ENCODE results near the gene LPAR1.
"Not testable (repeated sequence)": the region's sequence is repeated elsewhere in the genome, so short reads cannot be mapped to it uniquely, and the experiment has no call there.

The LPAR1 gene

DNA sequence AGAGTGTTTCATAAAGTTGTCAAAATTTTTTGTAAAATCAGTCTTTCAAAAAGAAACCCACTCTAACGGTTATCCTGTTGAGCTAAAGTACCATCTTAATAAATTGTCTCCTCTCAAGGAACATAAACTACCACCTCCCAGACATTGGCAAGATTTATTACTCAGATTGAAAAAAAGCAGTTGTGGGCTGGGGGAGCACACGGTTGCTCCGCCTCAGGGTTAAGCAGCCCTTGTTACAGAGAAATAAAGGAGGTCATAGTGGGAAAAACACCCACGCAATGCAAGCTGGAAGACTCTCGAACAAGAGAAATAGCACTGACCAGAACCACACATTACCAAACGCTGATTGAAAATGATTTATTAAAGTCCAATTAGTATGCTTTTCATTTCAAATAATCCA lies 165.3 kb downstream of the LPAR1 start:
- no peak for DNase-seq (ENCODE audit: low spot score)

- no peak for DNase-seq (ENCODE audit: low spot score)
Observed at GRCh38 chr9:110871736-110872135, 166.5 kb downstream of the LPAR1 start.

DNA sequence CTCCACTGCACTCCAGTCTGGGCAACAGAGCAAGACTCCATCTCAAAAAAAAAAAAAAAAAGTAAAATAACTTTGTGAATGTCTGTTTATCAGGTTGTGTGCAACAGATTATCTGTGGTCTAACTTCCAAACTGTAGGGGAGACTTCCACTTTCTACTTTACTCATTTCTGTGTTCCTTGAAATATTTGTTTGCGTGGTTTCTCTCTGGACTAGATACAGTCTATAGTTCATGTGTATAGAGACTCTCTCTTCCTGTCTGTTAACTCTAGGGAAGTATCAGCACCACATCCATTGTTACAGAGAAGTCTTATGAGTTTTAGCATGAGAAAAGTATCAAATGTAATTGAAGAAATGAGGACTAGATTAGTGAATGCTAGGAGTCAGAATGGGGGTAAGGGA lies 168.3 kb downstream of the LPAR1 start:
- DNase-seq (ENCODE audit: low spot score): no peak

DNA sequence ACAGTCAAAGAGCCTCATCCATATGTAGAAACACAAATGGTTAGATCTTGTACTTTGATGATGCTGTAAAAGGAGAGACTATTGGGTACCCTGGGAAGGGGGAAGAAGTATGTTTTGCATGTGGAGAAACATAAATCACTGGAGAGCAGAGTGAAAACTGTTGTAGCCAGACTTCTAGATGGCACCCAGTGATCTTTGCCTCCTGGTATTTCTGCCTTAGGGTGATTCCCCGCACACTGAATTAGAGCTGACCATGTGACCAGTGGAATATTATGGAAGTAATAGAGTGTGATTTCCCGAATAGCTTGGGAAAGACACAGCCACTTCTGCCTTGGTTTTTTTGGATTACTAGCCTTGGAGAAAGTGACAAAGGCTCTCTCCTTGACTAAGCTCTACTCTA lies 174.3 kb downstream of the LPAR1 start:
- DNase-seq (ENCODE audit: low spot score): no peak

GRCh38 chr9:110861370-110862110 lies 176.7 kb downstream of the LPAR1 start:
- not testable (repeated sequence) for DNase-seq (ENCODE audit: low spot score)

DNA sequence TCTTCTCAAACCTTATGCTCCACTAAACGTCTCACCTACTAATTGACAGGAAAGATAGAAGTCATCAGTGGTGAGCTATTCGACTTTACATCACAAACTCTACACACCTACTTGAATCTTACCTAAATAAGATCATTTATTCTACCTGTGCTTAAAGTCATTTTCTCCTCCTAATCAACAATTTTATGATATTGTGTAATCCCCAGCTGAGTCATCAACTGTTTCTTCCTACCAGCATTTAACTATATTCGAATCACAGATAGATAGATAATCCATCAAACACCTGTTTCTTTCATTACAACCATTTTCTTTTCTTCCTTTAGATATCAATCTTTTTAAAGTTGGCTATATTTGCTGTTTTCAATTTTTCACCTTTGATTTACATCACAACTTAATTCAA lies 181.5 kb downstream of the LPAR1 start:
- no peak for DNase-seq (ENCODE audit: low spot score)

- no peak for DNase-seq (ENCODE audit: low spot score)
Observed at GRCh38 chr9:110850401-110851135, 187.7 kb downstream of the LPAR1 start.

- DNase-seq (ENCODE audit: low spot score): no peak
Observed at GRCh38 chr9:110847671-110848070, 190.6 kb downstream of the LPAR1 start.

- no peak for DNase-seq (ENCODE audit: low spot score)
Observed at GRCh38 chr9:110846215-110846614, 192.1 kb downstream of the LPAR1 start.

- DNase-seq (ENCODE audit: low spot score): no peak
Observed at GRCh38 chr9:110844121-110844520, 194.1 kb downstream of the LPAR1 start.

DNA sequence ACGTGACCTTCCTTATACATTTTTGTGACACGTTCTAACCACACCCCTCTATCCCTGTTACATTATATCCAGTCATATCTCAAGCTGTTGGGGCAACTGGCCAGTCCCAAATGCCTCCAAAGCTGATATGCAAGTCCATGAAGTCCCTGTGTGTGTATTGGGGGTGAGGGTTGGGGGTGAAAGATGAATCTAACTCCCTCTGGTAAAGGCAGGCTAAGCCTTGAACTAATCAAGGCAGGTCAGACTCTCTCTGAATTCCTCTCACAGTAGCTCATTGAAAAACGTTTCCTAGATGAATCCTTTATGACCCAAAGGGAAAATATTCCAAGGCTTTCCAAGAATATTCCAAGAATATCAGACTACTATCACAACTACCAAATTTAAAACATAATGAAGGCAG lies 195.3 kb downstream of the LPAR1 start:
- DNase-seq (ENCODE audit: low spot score): no peak

DNA sequence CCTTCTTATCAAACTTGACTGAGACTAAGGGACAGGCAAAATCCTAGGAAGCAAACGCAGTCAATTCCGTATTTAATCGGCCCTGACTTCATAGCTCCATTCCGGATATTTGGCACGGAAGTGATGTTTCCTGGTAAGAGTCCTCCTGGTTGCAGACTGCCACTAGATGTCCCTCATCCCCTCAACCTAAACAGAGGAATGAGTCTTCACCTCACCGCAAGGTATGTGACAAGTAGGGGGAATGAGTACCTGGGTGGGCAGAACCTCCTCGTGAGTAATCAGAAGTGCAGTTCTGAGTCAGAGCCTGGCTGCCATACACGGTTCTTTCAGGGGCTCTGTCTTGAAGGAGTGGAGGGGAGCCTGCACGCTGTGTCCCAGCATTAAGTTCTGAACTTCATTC lies 196.1 kb downstream of the LPAR1 start:
- DNase-seq (ENCODE audit: low spot score): no peak

- no peak for DNase-seq (ENCODE audit: low spot score)
Observed at GRCh38 chr9:110837401-110838005, 200.8 kb downstream of the LPAR1 start.

GRCh38 chr9:110835859-110836271 lies 202.4 kb downstream of the LPAR1 start:
- no peak for DNase-seq (ENCODE audit: low spot score)

GRCh38 chr9:110835404-110835803 lies 202.9 kb downstream of the LPAR1 start:
- DNase-seq (ENCODE audit: low spot score): no peak

GRCh38 chr9:110832926-110833325 lies 205.3 kb downstream of the LPAR1 start:
- no peak for DNase-seq (ENCODE audit: low spot score)

GRCh38 chr9:110830495-110830894 lies 207.8 kb downstream of the LPAR1 start:
- DNase-seq (ENCODE audit: low spot score): no peak

- DNase-seq (ENCODE audit: low spot score): no peak
Observed at GRCh38 chr9:110828264-110828663, 210.0 kb downstream of the LPAR1 start.

DNA sequence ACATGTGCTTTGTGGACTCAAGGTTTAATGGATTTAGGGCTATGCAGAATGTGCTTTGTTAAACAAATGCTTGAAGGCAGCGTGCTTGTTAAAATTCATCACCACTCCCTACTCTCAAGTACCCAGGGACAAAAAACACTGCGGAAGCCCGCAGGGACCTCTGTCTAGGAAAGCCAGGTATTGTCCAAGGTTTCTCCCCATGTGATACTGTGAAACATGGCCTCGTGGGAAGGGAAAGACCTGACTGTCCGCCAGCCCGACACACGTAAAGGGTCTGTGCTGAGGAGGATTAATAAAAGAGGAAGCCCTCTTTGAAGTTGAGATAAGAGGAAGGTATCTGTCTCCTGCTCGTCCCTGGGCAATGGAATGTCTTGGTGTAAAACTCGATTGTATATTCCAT lies 211.9 kb downstream of the LPAR1 start:
- DNase-seq (ENCODE audit: low spot score): not testable (repeated sequence)

- DNase-seq (ENCODE audit: low spot score): no peak
Observed at GRCh38 chr9:110825950-110826349, 212.3 kb downstream of the LPAR1 start.

DNA sequence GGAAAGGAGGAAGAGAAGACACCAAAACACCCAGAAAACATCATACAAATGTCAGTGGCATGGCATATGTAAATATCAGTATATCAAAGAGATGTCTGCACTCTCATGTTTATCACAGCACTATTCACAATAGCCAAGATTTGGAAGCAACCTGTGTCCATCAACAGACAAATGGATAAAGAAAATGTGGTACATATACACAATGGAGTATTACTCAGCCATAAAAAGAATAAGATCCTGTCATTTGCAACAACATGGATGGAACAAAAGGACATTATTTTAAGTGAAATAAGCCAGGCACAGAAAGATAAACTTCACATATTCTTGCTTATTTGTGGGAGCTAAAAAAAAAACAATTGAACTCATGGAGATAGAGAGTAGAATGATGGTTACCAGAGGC lies 213.1 kb downstream of the LPAR1 start:
- DNase-seq (ENCODE audit: low spot score): not testable (repeated sequence)
